ENCODE measurements around the gene PRRX2. TPM values are rescaled to one million over a fixed set of nuclear protein-coding genes. Genes with fewer than 3 reads are reported as not detected.
A peak's percentile ranks its signal among the peaks of the same experiment; 100 is the strongest.

Gene PRRX2
- total and polyA plus RNA-seq, 9 of the 15 experiments (the other 6 are each of a cell fraction or from before 2014, with no cell fraction given): 0.21 TPM; not detected in 8

DNA sequence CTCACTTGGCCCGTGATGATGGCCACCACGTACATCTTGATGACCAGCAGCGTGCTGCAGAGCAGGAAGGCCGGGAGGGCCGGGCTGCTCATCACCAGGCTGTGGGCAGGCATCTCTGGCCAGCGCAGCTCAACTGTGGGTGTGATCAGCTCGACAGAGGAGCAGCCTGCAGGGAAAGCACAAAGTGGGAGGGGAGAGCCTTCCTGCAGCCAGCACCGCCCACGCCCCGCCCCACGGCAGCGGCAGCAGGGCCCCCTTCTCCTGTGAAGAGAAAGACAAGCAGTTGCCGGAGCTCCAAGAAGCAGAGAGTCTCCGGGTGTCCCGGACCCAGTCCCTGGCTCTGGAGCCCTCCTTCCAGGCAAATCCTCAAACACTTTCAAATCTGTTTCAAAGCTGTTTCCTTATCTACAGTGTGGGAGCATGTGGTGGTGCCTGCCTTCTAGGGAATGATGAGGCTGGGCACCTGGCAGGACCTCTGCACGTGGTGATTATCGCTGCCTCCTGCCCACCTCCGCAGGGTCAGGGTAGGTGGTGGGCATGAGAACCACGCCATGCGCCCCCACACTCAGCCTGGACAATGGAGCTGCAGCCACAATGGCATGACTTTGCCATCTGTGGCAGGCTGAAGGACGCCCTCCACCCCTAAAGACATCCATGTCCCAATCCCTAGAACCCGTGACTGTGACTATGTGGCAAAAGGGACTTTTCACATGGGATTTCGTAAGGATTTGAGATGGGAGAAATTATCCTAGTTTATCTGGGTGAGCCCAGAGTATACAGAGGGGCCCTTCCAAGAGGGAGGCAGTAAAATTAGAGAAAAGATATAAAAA lies 87.7 kb downstream of the PRRX2 start, which contains the start of gene PTGES:
Gene PTGES, minus strand, starts transcription at position 143 of the 830 bp plus-strand sequence. Its CDS starts 30 bp downstream, at position 113.
- Histone ChIP-seq H3K79me2 (ENCODE audit: control insufficient read depth, insufficient read depth, low read length) (no peaks in the 10 kb centered on the region), H3K27me3 (ENCODE audit: control insufficient read depth in 2 of 2, insufficient read depth in 2 of 2, low read length in 2 of 2) (peaks cover 37 to 72% of the 10 kb centered on the region in 2 experiments), H3K4me1 (replicated peaks in 1 of 2; ENCODE audit: control insufficient read depth in 2 of 2, insufficient read depth in 2 of 2, low read length in 2 of 2) (peaks cover 12 to 19% of the 10 kb centered on the region in 2 experiments; a peak in 4 of 5 replicates), H4K20me1 (replicated peaks; ENCODE audit: control insufficient read depth, insufficient read depth, low read length) (no peaks in the 10 kb centered on the region), H3K27ac (ENCODE audit: extremely low read depth, low read depth, low read length) (no peak within 1 kb of the TSS), H3K9ac (ENCODE audit: insufficient read depth in 1 of 2, low read depth in 2 of 2, low read length in 2 of 2) (peak within 1 kb of the TSS in 1 of 2 experiments; percentile 80; a peak in 2 of 4 replicates), H3K9me3 (replicated peaks; ENCODE audit: control insufficient read depth, insufficient read depth, low read depth, low read length) (no peaks in the 10 kb centered on the region), H3K4me3 (no peak within 1 kb of the TSS), H3K4me2 (ENCODE audit: insufficient read depth, low read length) (peak within 1 kb of the TSS; percentile 11; the same call in 1 of the 2 replicates), H3K9me1 (ENCODE audit: control insufficient read depth, insufficient read depth, low read length) (no peaks in the 10 kb centered on the region), H2AFZ (ENCODE audit: low read depth, low read length) (no peak within 1 kb of the TSS), H3K36me3 (ENCODE audit: control insufficient read depth, insufficient read depth, low read length) (no peaks in the 10 kb centered on the region)
- no TSS peak for BruUV-seq (replicated peaks)
- CTCF ChIA-PET (ENCODE audit: low intra/inter-chr PET ratio): no interaction called here
- WGBS (ENCODE audit: insufficient coverage, low coverage, missing lambda C conversion rate): 3% methylated on average over 23 of the region's 23 CpGs
- no peak for FAIRE-seq
- intact Hi-C loops (cut with micrococcal nuclease) (no loop called here), in situ Hi-C loops (cut with MboI) (no loop called here)
- peak; percentile 81 to 91 (median 86) for DNase-seq (ENCODE audit: extremely low read depth in 1 of 4, low spot score in 3 of 4)
- POLR2A ChIA-PET: interaction anchor here (0.8 to 5.2 kb wide), 4 partner anchors 13 to 40 kb away, joined by 3 to 29 read pairs (median 4); no protein-coding TSS in a partner anchor
- peak; percentile 92 for ATAC-seq
- TF ChIP-seq NFE2 (IDR thresholded peaks at IDR 0.05; ENCODE audit: low read depth) (no peak), PREB (CRISPR knock-in tag; IDR thresholded peaks at IDR 0.05) (no peak), ZEB2 (IDR thresholded peaks at IDR 0.05) (no peak), KDM1A (IDR thresholded peaks at IDR 0.05) (no peak), MEIS2 (IDR thresholded peaks at IDR 0.05; ENCODE audit: partially characterized antibody) (no peak), ARHGAP35 (IDR thresholded peaks at IDR 0.05; ENCODE audit: partially characterized antibody) (no peak), ZBED1 (IDR thresholded peaks at IDR 0.05) (no peak), E4F1 (CRISPR knock-in tag; IDR thresholded peaks at IDR 0.05; ENCODE audit: borderline replicate concordance) (no peak), CEBPG (CRISPR knock-in tag; IDR thresholded peaks at IDR 0.05) (peak; percentile 8; the same call in 1 of the 2 replicates), CEBPG (tag; conservative IDR thresholded peaks at IDR 0.05 in 1 of 2, IDR thresholded peaks at IDR 0.05 in 1 of 2) (no peak), ILK (tag; IDR thresholded peaks at IDR 0.05; ENCODE audit: borderline replicate concordance, low read depth) (no peak), RCOR1 (IDR thresholded peaks at IDR 0.05; ENCODE audit: borderline replicate concordance in 1 of 2, low read depth in 2 of 2, low read length in 2 of 2) (no peak), KDM4B (IDR thresholded peaks at IDR 0.05; ENCODE audit: borderline replicate concordance in 2 of 2, low read depth in 1 of 2) (no peak), STAT5A (IDR thresholded peaks at IDR 0.05; ENCODE audit: borderline replicate concordance, low read length) (no peak), ZBTB17 (CRISPR knock-in tag; IDR thresholded peaks at IDR 0.05) (no peak), USF1 (CRISPR knock-in tag; IDR thresholded peaks at IDR 0.05) (no peak), ETV5 (CRISPR knock-in tag; IDR thresholded peaks at IDR 0.05; ENCODE audit: low read depth) (0 out of 2 replicates have a peak, but pooled peaks have one; percentile 32), MAX (CRISPR knock-in tag; IDR thresholded peaks at IDR 0.05) (peak; percentile 39; the same call in 1 of the 2 replicates)

Data from K562 (cell line).